Neuron (in vitro differentiated cells): ENCODE results near the gene DCAKD.

Source experiments
- H2AFZ ChIP-seq: one replicate; pipeline ENCODE4 v1.6.1; 2013; ENCODE audit warnings: low read depth, mild to moderate bottlenecking, inconsistent platforms, low read length, moderate library complexity
- H3K27me3 ChIP-seq: one replicate; pipeline ENCODE4 v1.6.1; 2013; ENCODE audit warnings: low read length; ENCODE audit not compliant: insufficient read depth
- H3K36me3 ChIP-seq: one replicate; pipeline ENCODE4 v1.6.1; 2013; ENCODE audit warnings: low read length; ENCODE audit not compliant: insufficient read depth
- H3K4me1 ChIP-seq: one replicate; pipeline ENCODE4 v1.6.1; 2013; ENCODE audit warnings: low read length; ENCODE audit not compliant: insufficient read depth
- H3K4me3 ChIP-seq: 2 replicates; pipeline ENCODE4 v1.5.1; 2013; ENCODE audit warnings: mild to moderate bottlenecking, low read length, moderate library complexity
- H3K9me3 ChIP-seq: one replicate; pipeline ENCODE4 v1.6.1; 2013; ENCODE audit warnings: low read length

The DCAKD gene

GRCh38 chr17:44997733-44998520 is 53.5 kb downstream of the DCAKD start:
- Histone ChIP-seq H3K27me3 (peaks cover 7% of the 10 kb centered on the region), H2AFZ (no peak overlapping the region), H3K4me3 (no peak overlapping the region), H3K36me3 (no peaks in the 10 kb centered on the region), H3K9me3 (peaks cover 1% of the 10 kb centered on the region), H3K4me1 (no peaks in the 10 kb centered on the region)

DNA sequence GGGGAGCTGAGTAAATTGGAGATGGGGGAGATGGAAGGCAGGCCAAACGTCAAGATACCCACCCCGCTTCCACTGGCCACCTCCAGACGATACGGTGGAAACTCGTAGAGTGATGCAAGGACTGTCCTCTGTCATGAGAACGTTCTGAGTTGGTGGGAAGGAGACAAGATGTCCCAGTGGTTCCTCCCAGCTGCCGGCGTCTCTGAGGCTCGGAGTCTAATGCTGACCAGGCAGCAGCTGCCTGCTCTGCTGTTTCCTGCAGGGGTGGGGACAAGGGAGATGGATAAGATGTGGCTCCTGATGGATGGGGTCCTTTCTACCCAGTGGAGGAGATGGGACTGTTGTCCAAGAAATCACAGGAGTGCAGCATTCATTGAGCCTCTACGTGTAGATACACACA is 55.1 kb downstream of the DCAKD start:
- Histone ChIP-seq H3K4me3 (no peak overlapping the region), H3K9me3 (peaks cover 1% of the 10 kb centered on the region), H2AFZ (no peak overlapping the region), H3K27me3 (peaks cover 11% of the 10 kb centered on the region), H3K4me1 (no peaks in the 10 kb centered on the region), H3K36me3 (no peaks in the 10 kb centered on the region)

- no peaks in the 10 kb centered on the region for H3K36me3 ChIP-seq
- peaks cover 1% of the 10 kb centered on the region for H3K9me3 ChIP-seq
- no peaks in the 10 kb centered on the region for H3K4me1 ChIP-seq
- H3K27me3 ChIP-seq, result peaks cover 11% of the 10 kb centered on the region
- no peak overlapping the region for H2AFZ ChIP-seq
- H3K4me3 ChIP-seq, result no peak overlapping the region
Measured at GRCh38 chr17:44995436-44996001, 55.9 kb downstream of the DCAKD start.

DNA sequence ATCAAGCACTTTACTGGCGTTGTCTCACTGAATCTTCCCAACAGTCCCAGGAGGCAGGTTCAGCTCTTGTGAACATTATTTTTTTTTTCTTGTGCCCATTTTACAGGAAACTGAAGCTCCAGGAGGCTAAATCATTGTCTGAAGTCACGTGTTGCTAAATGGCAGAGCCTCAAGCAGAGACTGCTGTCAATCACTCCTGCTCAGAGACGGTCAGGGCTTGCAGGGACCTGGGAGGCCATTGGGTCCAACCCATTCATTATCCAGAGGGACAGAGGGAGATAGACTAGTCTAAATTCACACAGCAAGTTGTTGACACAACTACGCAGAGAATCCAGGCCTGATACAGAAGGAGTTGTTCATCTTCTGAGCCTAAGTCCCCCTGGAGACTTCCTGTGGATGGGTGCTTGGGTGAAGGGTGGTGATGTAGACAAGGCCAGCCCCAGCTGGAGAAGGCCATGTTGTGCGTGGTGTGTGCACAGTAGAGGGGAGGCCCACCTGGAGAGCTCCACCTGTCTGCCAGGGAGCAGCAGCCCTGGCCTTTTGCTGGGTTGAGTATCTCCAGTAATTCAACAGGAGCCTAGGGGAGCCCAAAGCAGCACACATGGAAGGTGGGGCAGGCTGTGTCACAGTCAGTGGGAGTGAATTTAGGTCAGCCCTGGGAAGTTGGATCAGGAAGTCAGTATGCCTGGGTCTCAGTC is 59.0 kb downstream of the DCAKD start:
- no peaks in the 10 kb centered on the region for H3K36me3 ChIP-seq
- H3K4me3 ChIP-seq, result no peak overlapping the region
- H3K9me3 ChIP-seq, result no peaks in the 10 kb centered on the region
- H2AFZ ChIP-seq, result no peak overlapping the region
- peaks cover 9% of the 10 kb centered on the region for H3K27me3 ChIP-seq
- H3K4me1 ChIP-seq, result peaks cover under 1% of the 10 kb centered on the region

DNA sequence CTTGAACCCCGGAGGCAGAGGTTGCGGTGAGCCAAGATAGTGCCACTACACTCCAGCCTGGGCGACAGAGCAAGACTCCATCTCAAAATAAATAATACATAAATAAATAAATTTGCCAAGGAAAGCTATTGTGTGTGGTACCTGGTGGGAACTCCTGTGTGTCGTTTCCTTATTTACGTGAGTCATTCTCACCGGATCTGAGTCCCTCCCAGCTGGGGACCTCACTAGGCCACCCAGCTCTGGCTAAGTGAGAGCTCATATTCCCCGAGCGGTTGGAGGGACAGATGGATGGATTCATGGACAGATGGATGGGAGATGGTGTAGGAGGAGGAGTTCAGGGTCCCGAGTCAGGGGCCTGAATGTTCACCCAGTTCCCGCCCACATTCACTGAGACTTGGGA is 60.4 kb downstream of the DCAKD start:
- Histone ChIP-seq H3K4me3 (no peak overlapping the region), H3K27me3 (peaks cover 6% of the 10 kb centered on the region), H3K9me3 (no peaks in the 10 kb centered on the region), H2AFZ (no peak overlapping the region), H3K36me3 (no peaks in the 10 kb centered on the region), H3K4me1 (peaks cover 4% of the 10 kb centered on the region)

DNA sequence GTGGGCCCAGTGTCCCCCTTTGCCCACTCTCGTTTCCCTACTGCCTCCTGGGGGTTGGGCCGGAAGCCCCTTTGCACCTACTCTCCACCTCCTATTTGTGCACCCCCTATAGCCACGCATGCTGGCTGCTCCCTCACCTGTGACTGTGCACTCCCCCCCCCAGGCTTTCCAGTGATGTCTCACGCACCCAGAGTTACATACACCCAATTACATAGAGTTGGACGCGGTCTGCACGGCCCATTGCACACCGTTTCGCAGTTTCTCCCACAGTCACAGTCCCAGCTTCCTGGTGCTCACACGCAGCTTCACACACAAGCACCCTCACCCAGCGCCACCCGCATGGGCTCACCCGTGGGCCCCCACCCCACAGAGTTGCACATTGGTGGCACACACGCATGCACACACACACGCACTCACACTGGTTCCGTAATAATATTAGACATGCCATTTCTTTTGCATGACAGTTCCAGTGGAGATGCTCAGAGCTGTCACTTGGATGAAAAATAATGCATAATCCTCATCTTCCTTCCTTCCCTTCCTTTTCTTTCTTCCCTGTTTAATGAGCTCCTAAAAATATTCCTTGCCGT is 61.8 kb downstream of the DCAKD start:
- H3K4me3 ChIP-seq, result no peak overlapping the region
- H3K27me3 ChIP-seq, result peaks cover 6% of the 10 kb centered on the region
- no peaks in the 10 kb centered on the region for H3K9me3 ChIP-seq
- no peak overlapping the region for H2AFZ ChIP-seq
- H3K4me1 ChIP-seq, result peaks cover 4% of the 10 kb centered on the region
- no peaks in the 10 kb centered on the region for H3K36me3 ChIP-seq

DNA sequence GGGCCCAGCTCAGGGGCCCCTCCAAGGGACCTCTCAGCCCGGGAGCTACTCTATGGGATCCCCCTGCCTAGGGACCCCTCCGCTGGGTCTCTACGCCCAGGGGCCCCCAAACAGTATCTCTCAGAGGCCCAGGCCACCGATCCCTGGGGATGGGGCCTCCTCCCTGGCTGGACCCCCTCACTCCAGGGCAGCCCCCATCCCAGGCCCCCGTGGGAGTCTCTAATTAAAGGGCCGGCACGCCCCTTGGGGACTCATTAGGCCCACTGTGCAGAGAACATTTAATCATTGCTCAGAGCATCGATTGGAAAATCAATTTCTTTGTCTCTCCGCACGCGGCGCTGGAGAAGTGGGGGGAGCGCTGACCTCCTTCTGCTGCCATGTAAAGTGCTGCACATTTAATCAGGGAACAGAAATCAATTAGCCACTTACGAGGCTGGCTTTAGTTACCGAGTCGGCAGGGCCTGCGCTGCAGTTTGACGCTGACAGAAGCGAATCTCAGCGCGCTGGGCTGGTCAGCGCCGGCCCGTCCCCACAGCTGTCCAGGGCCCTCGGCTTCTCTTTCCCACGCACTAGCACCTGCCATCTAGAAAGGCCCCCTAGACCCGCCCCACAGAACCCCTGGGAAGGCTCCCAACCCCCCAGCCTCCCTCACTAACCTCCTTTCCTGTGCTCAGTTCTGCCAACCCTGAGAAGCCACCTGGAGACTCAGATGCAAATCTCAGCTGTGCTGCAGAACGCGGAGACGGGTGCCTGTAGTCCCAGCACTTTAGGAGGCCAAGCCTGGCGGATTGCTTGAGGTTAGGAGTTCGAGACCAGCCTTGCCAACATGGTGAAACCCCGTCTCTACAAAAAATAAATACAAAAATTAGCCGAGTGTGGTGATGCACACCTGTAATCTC is 63.1 kb downstream of the DCAKD start:
- peaks cover 4% of the 10 kb centered on the region for H3K27me3 ChIP-seq
- no peaks in the 10 kb centered on the region for H3K36me3 ChIP-seq
- no peaks in the 10 kb centered on the region for H3K9me3 ChIP-seq
- H3K4me3 ChIP-seq, result peak overlapping the region; percentile 33
- peak overlapping the region; percentile 57 for H2AFZ ChIP-seq
- peaks cover 4% of the 10 kb centered on the region for H3K4me1 ChIP-seq

GRCh38 chr17:44983563-44983962 is 67.9 kb downstream of the DCAKD start:
- Histone ChIP-seq H3K4me1 (peaks cover 29% of the 10 kb centered on the region), H3K4me3 (no peak overlapping the region), H3K27me3 (no peaks in the 10 kb centered on the region), H3K9me3 (no peaks in the 10 kb centered on the region), H2AFZ (no peak overlapping the region), H3K36me3 (no peaks in the 10 kb centered on the region)

- peaks cover 40% of the 10 kb centered on the region for H3K4me1 ChIP-seq
- H3K27me3 ChIP-seq, result peaks cover 8% of the 10 kb centered on the region
- H3K36me3 ChIP-seq, result no peaks in the 10 kb centered on the region
- H3K9me3 ChIP-seq, result no peaks in the 10 kb centered on the region
- no peak overlapping the region for H3K4me3 ChIP-seq
- no peak overlapping the region for H2AFZ ChIP-seq
Measured at GRCh38 chr17:44982113-44982702, 69.2 kb downstream of the DCAKD start.

DNA sequence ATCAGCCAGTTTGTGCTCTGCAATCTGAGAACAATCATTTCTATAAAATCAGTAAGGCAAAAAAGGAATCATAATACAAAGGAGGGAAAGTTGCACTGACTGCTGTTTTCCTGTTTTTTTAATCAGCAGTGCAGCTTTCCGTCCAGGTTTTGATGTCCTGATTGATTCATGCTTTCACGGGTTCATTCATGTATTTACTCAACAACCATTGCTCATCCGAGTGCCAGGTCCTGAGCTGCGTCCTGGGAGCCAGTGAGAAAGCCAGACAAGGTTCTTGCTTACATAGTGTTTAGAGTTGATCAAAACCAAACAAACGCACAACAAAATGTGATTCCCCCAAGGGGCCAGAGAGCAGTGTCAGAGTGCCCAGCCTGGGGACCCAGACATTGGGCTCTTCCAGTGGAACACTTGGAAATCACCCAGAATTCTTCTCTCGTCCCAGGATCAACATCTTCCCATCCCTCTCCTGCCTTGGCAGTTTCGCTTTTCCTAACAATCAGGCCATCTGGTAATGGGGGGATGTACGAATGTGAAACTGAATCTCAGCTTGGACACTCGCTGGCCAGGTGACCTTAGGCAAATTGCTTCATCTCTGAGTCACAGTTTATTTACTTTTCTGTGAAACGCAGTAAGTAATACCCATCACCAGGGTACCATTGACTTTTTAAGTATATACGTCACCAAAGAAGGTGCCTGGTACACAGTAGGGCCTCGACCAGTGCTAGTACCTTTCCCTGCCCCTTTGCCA is 70.0 kb downstream of the DCAKD start:
- H3K4me3 ChIP-seq, result no peak overlapping the region
- H3K9me3 ChIP-seq, result no peaks in the 10 kb centered on the region
- H3K4me1 ChIP-seq, result peaks cover 44% of the 10 kb centered on the region
- H2AFZ ChIP-seq, result no peak overlapping the region
- no peaks in the 10 kb centered on the region for H3K36me3 ChIP-seq
- peaks cover 16% of the 10 kb centered on the region for H3K27me3 ChIP-seq

DNA sequence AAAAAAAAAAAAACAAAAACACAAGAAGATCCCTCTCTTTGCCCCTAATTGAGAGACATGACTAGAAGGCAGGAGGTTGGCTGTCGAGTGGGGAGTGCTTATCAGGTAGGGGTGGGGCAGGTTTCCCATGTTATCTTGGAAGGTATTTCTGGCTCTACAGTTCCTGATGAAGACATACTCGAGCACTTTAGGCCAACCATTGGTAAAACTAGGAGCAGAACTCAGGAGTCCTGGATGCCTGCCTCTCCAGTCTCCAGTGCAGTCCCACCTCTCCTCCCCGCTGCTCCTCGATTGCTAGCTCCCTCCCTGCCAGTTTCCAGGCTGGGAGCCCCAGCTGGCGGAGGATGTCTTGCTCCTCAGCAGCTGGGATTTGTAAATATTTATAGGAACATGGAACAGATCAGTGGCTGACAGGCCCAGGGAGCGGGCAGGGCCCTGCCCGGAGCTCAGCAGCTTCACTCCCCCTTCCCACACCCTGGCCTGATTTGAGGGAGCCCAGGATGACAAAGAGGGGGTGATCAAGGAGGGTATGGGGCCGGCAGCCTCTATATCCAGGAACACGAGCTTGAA is 71.9 kb downstream of the DCAKD start:
- H3K4me3 ChIP-seq, result no peak overlapping the region

More for the DNA sequence above, 71.9 kb downstream of the DCAKD start:
- Histone ChIP-seq H3K27me3 (peaks cover 20% of the 10 kb centered on the region), H3K9me3 (no peaks in the 10 kb centered on the region), H3K36me3 (no peaks in the 10 kb centered on the region), H3K4me1 (peaks cover 52% of the 10 kb centered on the region), H2AFZ (no peak overlapping the region)
